Adipose tissue (tissue), 3 donors: Measurements from ENCODE around the gene LACTB. TPM values are rescaled to one million over a fixed set of nuclear protein-coding genes. Genes with fewer than 3 reads are reported as not detected.

ENCODE experiments used
- H3K27ac ChIP-seq: one replicate; pipeline ENCODE4 v1.5.1; 2013; ENCODE audit warnings: low read depth, low read length
- WGBS, 3 donors: extraction: QIAGEN DNeasy Blood & Tissue Kit; methylation state at CpG; one replicate each; pipeline ENCODE4 v1.1.7; 2013; 5-methylcytosine and 5-hydroxymethylcytosine counted together
- polyA plus RNA-seq, 3 donors: library from polyadenylated mRNA; stranded (reverse); fragments of 200-250 nt; gene quantifications; one replicate each; pipeline ENCODE4 v1.2.3, GENCODE V29; 2013
- donor health status: healthy with polysubstance abuse.
- donor health status: Bipolar disorder and iron deficiency.
- donor health status: healthy.

Gene LACTB
- polyA plus RNA-seq, 3 donors, result 7.6 to 19.7 (median 15.3) TPM

DNA sequence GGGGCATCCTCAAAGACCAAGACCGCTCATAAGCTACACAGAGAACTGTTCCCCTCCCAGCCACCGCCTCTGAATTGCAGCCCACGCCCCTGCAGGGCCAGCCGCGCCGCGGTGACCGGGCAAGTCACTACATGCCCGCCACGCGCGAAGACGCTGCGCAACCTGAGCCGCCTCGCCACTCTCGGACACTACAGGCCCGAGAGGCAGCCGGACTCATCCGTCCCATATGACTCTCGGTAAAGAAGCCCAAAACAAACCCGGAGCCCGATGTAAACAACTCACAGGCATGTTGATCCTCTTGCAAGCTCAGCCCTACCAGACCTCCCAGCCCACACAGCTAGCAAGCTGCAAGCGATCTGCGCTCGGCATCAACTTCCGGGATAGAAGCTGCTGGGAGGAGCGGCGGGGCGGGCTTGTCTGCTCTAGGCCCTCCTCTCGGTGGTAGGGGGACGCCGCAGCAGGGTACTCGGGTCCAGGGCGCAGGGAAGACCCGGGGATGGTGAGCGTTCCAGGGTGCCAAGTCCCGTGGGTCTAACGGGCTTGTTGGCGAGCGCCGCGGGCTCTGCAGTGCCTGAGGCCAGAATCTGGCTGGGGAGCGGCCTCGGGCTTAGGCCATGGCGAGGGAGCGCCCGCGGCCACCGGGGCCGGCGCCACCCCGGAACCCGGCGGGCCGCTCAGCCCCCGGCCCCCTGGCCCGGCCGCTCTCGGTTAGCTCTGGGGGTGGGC lies 35.6 kb downstream of the LACTB start, which contains the start of gene RPS27L:
RPS27L (minus strand) TSS at position 360 of the 726 bp plus-strand sequence; CDS start at position 288, 72 bp downstream.
- 0 to 1% (median 1%) methylated on average over 59 to 60 of the region's 60 CpGs for WGBS, 3 donors
- peak within 1 kb of the TSS; percentile 4 for H3K27ac ChIP-seq

GRCh38 chr15:63157891-63158431 lies 36.3 kb downstream of the LACTB start:
- 5 to 7% (median 6%) methylated on average over 18 of the region's 18 CpGs for WGBS, 3 donors
- H3K27ac ChIP-seq, result no peak overlapping the region

- no peak overlapping the region for H3K27ac ChIP-seq
These were observed 39.0 kb downstream of the LACTB start for GRCh38 chr15:63160638-63161037.

DNA sequence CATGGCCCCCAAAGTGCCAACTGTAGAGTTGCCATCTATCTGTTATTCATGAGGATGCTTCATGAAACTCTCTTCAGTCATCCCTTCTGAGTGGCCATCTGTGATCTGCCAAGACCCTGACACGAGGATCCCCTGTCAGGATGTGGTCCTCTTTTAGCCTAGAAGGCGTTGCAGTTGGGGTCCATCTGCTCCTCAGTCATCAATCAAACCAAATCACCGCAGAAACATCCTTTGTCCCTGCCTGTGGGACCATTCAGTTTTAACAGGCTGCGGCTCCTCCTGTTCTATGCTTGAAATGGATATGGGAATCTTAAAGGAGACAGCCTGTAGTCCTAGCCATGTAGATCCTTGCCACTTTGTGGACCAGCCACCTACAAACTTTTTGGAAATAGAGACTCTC lies 41.6 kb downstream of the LACTB start:
- WGBS, 3 donors, result 86 to 88% (median 87%) methylated on average over 4 of the region's 4 CpGs
- H3K27ac ChIP-seq, result no peak overlapping the region

DNA sequence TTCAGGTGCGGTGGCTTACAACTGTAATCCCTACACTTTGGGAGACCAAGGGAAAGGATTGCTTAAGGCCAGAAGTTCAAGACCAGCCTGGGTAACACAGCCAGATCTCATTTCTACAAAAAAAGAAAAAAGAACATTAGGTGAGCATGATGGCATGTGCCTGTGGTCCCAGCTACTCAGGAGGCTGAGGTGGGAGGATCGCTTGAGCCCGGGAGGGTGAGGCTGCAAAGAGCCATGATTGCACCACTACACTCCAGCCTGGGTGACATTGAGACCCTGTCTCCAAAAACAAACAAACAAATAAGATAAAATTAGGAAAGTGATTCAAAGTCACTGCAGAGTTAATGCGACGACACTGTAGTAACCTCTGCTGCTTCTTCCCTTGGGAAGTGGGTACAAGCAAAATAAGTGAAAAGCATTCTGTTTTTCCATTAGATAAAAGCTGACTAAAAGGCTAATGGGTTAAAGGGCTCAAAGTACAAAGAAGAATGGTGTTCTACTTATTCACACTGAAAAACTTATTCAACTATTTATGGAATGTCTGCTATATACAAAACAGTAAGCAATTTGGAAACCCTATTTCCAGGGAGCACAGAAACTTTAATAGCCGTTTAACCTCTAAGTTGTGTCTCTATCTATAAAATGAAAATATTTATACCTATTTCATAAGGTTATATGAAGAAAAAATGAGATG lies 43.7 kb downstream of the LACTB start:
- 90 to 93% (median 90%) methylated on average over 6 of the region's 6 CpGs for WGBS, 3 donors
- no peak overlapping the region for H3K27ac ChIP-seq

GRCh38 chr15:63166219-63166618 lies 44.6 kb downstream of the LACTB start:
- 71 to 91% (median 86%) methylated on average over 2 of the region's 2 CpGs for WGBS, 3 donors
- no peak overlapping the region for H3K27ac ChIP-seq

DNA sequence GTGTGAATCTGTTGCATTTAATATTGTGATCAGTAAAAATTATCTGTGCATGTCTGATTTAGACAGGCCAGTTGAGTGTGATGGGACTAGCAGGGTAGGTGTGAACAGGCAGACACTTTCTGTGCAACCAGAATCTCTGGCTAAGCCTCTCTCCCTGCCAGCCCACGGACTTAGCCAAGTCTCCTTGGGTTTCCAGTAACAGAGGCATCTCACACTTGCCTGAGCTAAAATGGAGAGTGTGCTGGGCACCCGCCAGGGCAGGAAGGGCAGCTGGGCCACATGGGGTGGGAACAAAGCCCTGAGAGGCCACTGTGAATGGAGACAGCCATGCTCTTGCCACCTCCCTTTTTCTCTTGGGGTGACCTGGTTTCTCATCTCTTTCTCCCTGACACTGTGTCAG lies 48.1 kb downstream of the LACTB start:
- no peak overlapping the region for H3K27ac ChIP-seq

DNA sequence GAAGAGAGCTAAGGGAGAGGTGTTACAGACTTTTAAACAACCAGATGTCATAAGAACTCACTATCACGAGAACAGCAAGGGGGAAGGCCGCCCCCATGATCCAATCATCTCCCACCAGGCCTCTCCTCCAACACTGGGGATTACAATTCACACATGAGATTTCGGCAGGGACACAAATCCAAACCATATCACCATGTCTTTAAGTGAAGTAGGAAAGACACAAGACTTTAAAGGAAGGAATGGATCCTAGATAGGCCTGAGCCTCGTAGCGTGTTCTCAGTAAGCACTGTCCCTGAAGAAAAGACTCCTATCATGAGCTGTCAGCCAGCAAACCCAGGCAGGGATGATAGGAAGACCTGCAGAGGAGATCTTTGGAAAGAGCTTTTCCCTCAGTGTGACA lies 50.7 kb downstream of the LACTB start:
- no peak overlapping the region for H3K27ac ChIP-seq
- 88 to 97% (median 93%) methylated on average over 5 of the region's 5 CpGs for WGBS, 3 donors

More for the DNA sequence above, 48.1 kb downstream of the LACTB start:
- 86 to 92% (median 86%) methylated on average over 2 of the region's 2 CpGs for WGBS, 3 donors

DNA sequence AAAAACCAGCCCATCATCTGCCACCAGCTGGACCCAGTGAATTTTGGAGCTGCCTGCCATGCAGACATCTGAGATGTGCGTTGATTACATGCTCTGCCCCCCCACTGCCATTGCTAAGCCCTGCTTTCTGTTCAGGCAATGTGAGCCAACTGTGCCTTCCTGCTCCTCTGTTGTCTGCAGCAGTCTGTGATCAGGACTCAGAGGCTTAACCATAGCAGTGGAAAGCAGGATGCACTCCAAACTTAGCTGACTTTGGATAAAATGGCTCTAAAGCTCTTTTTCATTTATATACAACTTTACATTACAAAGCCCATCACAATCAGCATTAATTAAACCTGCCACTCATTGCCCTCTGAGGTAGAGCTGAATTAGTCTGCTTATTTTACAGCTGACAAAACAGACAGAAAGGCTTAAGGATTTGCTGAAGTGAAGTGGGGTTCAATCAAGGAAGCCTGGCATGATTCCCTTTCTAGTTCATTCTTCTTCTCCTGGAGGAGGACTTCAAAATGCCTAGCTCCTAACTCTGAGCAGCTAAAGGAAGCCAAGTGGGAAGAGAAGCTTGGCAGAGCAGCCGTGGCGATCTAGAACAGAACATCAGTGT lies 51.3 kb downstream of the LACTB start:
- WGBS, 3 donors, result 76 to 90% (median 83%) methylated on average over 3 of the region's 3 CpGs
- H3K27ac ChIP-seq, result no peak overlapping the region

- WGBS, 3 donors, result 92 to 96% (median 96%) methylated on average over 3 of the region's 3 CpGs
- no peak overlapping the region for H3K27ac ChIP-seq
These were observed 54.6 kb downstream of the LACTB start for GRCh38 chr15:63176302-63176701.

DNA sequence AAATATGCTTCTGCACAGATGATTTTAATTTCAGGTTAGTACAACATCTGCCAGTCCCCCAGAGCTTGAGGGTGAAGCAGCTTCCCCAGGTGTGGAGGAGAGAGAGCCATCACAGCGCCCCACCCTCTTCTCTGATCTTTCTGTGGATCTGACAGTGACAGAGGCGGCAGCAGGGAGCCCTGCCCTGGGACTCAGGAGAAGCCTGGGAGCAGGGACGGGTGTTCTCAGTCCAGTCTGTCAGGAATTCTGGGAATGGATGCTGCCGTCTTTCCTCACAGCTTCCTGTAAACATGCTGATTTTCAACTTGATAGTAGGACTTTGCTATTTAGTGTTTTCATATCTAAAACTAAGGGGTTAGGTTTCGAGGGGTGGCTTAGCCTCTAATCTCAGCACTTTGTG lies 56.4 kb downstream of the LACTB start:
- WGBS, 3 donors, result 37 to 68% (median 54%) methylated on average over 5 of the region's 5 CpGs
- H3K27ac ChIP-seq, result no peak overlapping the region

- H3K27ac ChIP-seq, result no peak overlapping the region
- WGBS, 3 donors, result 97 to 100% (median 98%) methylated on average over 2 of the region's 2 CpGs
These were observed 59.1 kb downstream of the LACTB start for GRCh38 chr15:63180746-63181145.

DNA sequence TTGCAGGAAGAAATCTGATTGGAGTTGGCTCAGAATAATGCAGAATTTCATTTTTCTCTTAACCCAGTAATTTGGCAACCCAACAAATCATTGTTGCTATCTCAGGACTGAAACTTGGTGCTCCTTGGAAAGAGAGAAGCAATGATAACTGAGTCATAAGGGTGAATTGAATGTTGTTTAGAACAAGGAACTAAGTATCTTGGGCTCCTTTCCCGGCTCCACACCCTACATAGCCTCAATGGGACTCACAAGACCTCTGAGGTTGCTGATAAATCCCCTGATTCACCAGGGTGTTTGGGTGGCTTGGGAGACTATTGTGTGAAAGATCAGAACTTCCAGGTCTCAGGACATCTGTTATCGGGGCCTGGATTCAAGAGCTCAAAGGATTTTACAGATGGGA lies 60.0 kb downstream of the LACTB start:
- no peak overlapping the region for H3K27ac ChIP-seq
- 81 to 88% (median 88%) methylated on average over 2 of the region's 2 CpGs for WGBS, 3 donors

GRCh38 chr15:63185206-63185605 lies 63.5 kb downstream of the LACTB start:
- WGBS, 3 donors, result 44 to 73% (median 58%) methylated on average over 2 of the region's 2 CpGs
- H3K27ac ChIP-seq, result no peak overlapping the region

- 36 to 79% (median 66%) methylated on average over 2 of the region's 2 CpGs for WGBS, 3 donors
These were observed 64.4 kb downstream of the LACTB start for GRCh38 chr15:63186065-63186464.

DNA sequence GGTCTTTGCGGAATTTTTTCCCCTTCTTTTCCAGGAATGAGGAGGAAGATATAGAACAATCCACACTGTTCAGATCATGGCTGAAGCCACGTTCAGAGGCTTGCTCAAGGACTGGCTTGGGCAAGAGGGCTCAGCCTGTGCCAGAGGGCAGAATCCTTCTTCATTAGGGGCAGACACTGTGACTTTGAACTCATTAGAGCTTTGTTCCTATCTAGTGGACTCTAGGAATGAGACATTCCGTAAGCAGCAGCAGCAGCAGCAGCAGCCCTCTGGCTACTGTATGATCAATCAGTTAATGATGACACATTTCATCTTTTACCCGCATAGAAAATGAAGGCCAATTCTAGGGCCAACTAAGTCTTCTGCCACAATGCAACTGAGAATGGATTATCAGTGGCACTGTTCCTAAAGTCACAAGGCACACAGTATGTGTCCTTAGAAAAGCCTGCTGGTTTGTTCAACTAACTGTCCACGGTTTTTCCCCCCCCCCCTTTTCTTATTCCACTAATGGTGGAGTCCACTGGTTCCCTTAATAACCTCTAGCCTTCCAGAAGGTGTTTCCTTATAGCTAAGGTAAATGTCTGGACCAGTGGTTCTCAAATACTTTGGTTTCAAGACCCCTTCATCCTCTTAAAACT lies 66.0 kb downstream of the LACTB start:
- WGBS, 3 donors, result 76 to 84% (median 77%) methylated on average over 5 of the region's 5 CpGs
- no peak overlapping the region for H3K27ac ChIP-seq

More at GRCh38 chr15:63186065-63186464, 64.4 kb downstream of the LACTB start:
- H3K27ac ChIP-seq, result no peak overlapping the region

DNA sequence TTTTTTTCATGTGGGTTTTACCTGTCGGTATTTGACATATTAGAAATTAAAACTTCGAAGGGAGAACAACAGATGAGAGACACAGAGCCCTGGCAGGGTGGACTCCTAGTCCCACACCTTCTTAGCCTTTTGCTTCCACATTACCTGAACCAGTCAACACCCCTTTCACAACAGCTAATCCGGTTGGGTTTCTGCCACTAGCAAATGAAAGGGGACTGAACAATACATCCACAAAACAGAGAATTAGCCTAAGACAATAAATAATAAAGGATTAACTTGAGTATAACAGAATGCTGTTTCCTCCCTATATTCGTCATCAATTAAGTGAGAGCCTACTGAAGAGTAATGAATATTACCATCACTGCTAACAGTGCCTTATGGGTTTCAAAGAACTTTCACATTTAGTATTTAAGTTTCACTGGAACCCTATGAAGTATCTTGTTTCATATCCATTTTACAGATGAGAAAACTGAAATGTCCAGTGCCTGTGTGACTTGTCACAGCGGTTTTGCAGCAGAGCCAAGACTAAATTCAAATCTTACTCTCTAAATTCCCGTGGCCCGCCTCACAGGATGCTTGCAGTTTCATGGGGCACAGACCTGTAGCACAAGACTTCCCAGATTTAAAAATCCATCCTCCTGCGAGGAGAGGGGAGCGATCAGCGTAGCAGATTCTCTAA lies 66.7 kb downstream of the LACTB start:
- no peak overlapping the region for H3K27ac ChIP-seq
- WGBS, 3 donors, result 40 to 42% (median 41%) methylated on average over 10 of the region's 10 CpGs
